Cerebellar cortex (tissue), 1 donor: ENCODE data around the gene L2HGDH.
"Not testable (repeated sequence)": the region's sequence is repeated elsewhere in the genome, so short reads cannot be mapped to it uniquely, and the experiment has no call there.

Experiments
- DNase-seq: peaks from one replicate; pipeline ENCODE4 v3.0.0-alpha.2; 2015; ENCODE audit warnings: low spot score

Gene L2HGDH

GRCh38 chr14:50339178-50339804 lies 27.3 kb upstream of the L2HGDH start:
- DNase-seq, result no peak

GRCh38 chr14:50338587-50338986 lies 26.6 kb upstream of the L2HGDH start:
- DNase-seq, result no peak

- peak; percentile 53 for DNase-seq
Observed at GRCh38 chr14:50335989-50336824, 24.2 kb upstream of the L2HGDH start.

- DNase-seq, result peak; percentile 96
Observed at GRCh38 chr14:50335389-50335788, 23.4 kb upstream of the L2HGDH start.

- no peak for DNase-seq
Observed at GRCh38 chr14:50334211-50334610, 22.2 kb upstream of the L2HGDH start.

GRCh38 chr14:50333014-50333509 lies 21.0 kb upstream of the L2HGDH start:
- DNase-seq, result peak; percentile 41

- DNase-seq, result no peak
Observed at GRCh38 chr14:50331596-50331995, 19.6 kb upstream of the L2HGDH start.

GRCh38 chr14:50321009-50321660 lies 9.1 kb upstream of the L2HGDH start:
- peak; percentile 89 for DNase-seq

GRCh38 chr14:50320283-50320682 lies 8.3 kb upstream of the L2HGDH start:
- DNase-seq, result no peak

- no peak for DNase-seq
Observed at GRCh38 chr14:50319721-50320120, 7.7 kb upstream of the L2HGDH start.

GRCh38 chr14:50319293-50319692 lies 7.3 kb upstream of the L2HGDH start:
- no peak for DNase-seq

- DNase-seq, result peak; percentile 71
Observed at GRCh38 chr14:50318031-50318626, 6.1 kb upstream of the L2HGDH start.

GRCh38 chr14:50314098-50314497 lies 2.1 kb upstream of the L2HGDH start:
- DNase-seq, result not testable (repeated sequence)

- DNase-seq, result no peak
Observed at GRCh38 chr14:50312734-50313054, 665 bp upstream of the L2HGDH start.

GRCh38 chr14:50311337-50311971 lies 575 bp downstream of the L2HGDH start:
- DNase-seq, result no peak

- DNase-seq, result no peak
Observed at GRCh38 chr14:50310445-50310844, 1.6 kb downstream of the L2HGDH start.

GRCh38 chr14:50308363-50308915 lies 3.6 kb downstream of the L2HGDH start:
- no peak for DNase-seq

- peak; percentile 27 for DNase-seq
Observed at GRCh38 chr14:50303744-50304471, 8.1 kb downstream of the L2HGDH start.

GRCh38 chr14:50301914-50302313 lies 10.1 kb downstream of the L2HGDH start:
- DNase-seq, result no peak

- no peak for DNase-seq
Observed at GRCh38 chr14:50299585-50299984, 12.4 kb downstream of the L2HGDH start.

GRCh38 chr14:50290306-50290705 lies 21.7 kb downstream of the L2HGDH start:
- DNase-seq, result no peak
